Memory B cell (primary cell): ENCODE data around the gene GNAS.

Experiments used
- ATAC-seq: fragments of 150-1000 bp; cut with Tn5 transposase; 2 replicates; pipeline ENCODE4 v1.10.0; 2021; ENCODE audit warnings: low read depth, mild to moderate bottlenecking, moderate library complexity
- DNase-seq, 2 donors: peaks; one replicate each; pipeline ENCODE4 v3.0.0; 2022; ENCODE audit warnings: low spot score in 2 of 2
- H3K27ac Mint-ChIP-seq: one replicate; pipeline ENCODE4 v1.8.0; 2022; ENCODE audit warnings: mild to moderate bottlenecking, moderate library complexity, mixed read lengths
- H3K27me3 Mint-ChIP-seq: one replicate; pipeline ENCODE4 v1.8.0; 2022; ENCODE audit warnings: mixed read lengths
- H3K36me3 Mint-ChIP-seq: one replicate; pipeline ENCODE4 v1.8.0; 2022; ENCODE audit warnings: mild to moderate bottlenecking, mixed read lengths
- H3K4me1 Mint-ChIP-seq: one replicate; pipeline ENCODE4 v1.8.0; 2022; ENCODE audit warnings: mixed read lengths
- H3K4me3 Mint-ChIP-seq: one replicate; pipeline ENCODE4 v1.8.0; 2022; ENCODE audit warnings: mild to moderate bottlenecking, moderate library complexity, mixed read lengths
- H3K9me3 Mint-ChIP-seq: one replicate; pipeline ENCODE4 v1.8.0; 2022; ENCODE audit warnings: mixed read lengths

Gene GNAS

GRCh38 chr20:58852543-58853271 lies at the start of gene GNAS:
Gene GNAS, plus strand, starts transcription at chr20:58852716.
- DNase-seq = peak in 1 of 2 donors; percentile 50
- Mint-ChIP-seq H3K4me1 (peaks cover 21% of the 10 kb centered on the region), H3K9me3 (no peaks in the 10 kb centered on the region), H3K36me3 (no peaks in the 10 kb centered on the region), H3K27me3 (peaks cover 20% of the 10 kb centered on the region), H3K27ac (no peak within 1 kb of the TSS), H3K4me3 (peak within 1 kb of the TSS; percentile 89)
- peak; percentile 40 for ATAC-seq

GRCh38 chr20:58803533-58803932 lies 49.0 kb upstream of the GNAS start:
- Mint-ChIP-seq H3K27me3 (peaks cover 18% of the 10 kb centered on the region), H3K4me3 (no peak overlapping the region), H3K9me3 (no peaks in the 10 kb centered on the region), H3K27ac (no peak overlapping the region), H3K36me3 (no peaks in the 10 kb centered on the region), H3K4me1 (no peaks in the 10 kb centered on the region)
- DNase-seq (no peak), ATAC-seq (no peak)

GRCh38 chr20:58807801-58808200 lies 44.7 kb upstream of the GNAS start:
- H3K27ac Mint-ChIP-seq = no peak overlapping the region
- H3K9me3 Mint-ChIP-seq = no peaks in the 10 kb centered on the region

GRCh38 chr20:58808271-58809046 lies 44.1 kb upstream of the GNAS start:
- H3K36me3 Mint-ChIP-seq = no peaks in the 10 kb centered on the region
- H3K4me1 Mint-ChIP-seq = no peaks in the 10 kb centered on the region
- peaks cover 26% of the 10 kb centered on the region for H3K27me3 Mint-ChIP-seq
- DNase-seq (no peak), ATAC-seq (no peak)
- no peak overlapping the region for H3K27ac Mint-ChIP-seq
- H3K9me3 Mint-ChIP-seq = no peaks in the 10 kb centered on the region
- H3K4me3 Mint-ChIP-seq = no peak overlapping the region

More at GRCh38 chr20:58807801-58808200, 44.7 kb upstream of the GNAS start:
- ATAC-seq (no peak), DNase-seq (no peak)
- Mint-ChIP-seq H3K4me1 (no peaks in the 10 kb centered on the region), H3K36me3 (no peaks in the 10 kb centered on the region), H3K27me3 (peaks cover 23% of the 10 kb centered on the region), H3K4me3 (no peak overlapping the region)

- Mint-ChIP-seq H3K4me3 (no peak overlapping the region), H3K27ac (no peak overlapping the region), H3K27me3 (peaks cover 23% of the 10 kb centered on the region), H3K9me3 (no peaks in the 10 kb centered on the region), H3K4me1 (no peaks in the 10 kb centered on the region), H3K36me3 (no peaks in the 10 kb centered on the region)
- ATAC-seq = no peak
- DNase-seq = no peak
Observed at GRCh38 chr20:58810116-58810878, 42.2 kb upstream of the GNAS start.

- Mint-ChIP-seq H3K4me3 (no peak overlapping the region), H3K27me3 (peaks cover 26% of the 10 kb centered on the region), H3K4me1 (no peaks in the 10 kb centered on the region), H3K9me3 (no peaks in the 10 kb centered on the region), H3K36me3 (no peaks in the 10 kb centered on the region), H3K27ac (no peak overlapping the region)
- no peak for ATAC-seq
- no peak for DNase-seq
Observed at GRCh38 chr20:58810879-58811250, 41.7 kb upstream of the GNAS start.

- peaks cover 24% of the 10 kb centered on the region for H3K27me3 Mint-ChIP-seq
Observed at GRCh38 chr20:58811334-58811733, 41.2 kb upstream of the GNAS start.

GRCh38 chr20:58813369-58813768 lies 39.1 kb upstream of the GNAS start:
- no peaks in the 10 kb centered on the region for H3K36me3 Mint-ChIP-seq
- H3K4me1 Mint-ChIP-seq = no peaks in the 10 kb centered on the region
- no peak overlapping the region for H3K27ac Mint-ChIP-seq
- ATAC-seq = no peak
- peaks cover 15% of the 10 kb centered on the region for H3K27me3 Mint-ChIP-seq
- H3K4me3 Mint-ChIP-seq = no peak overlapping the region
- no peaks in the 10 kb centered on the region for H3K9me3 Mint-ChIP-seq
- no peak for DNase-seq

More at GRCh38 chr20:58811334-58811733, 41.2 kb upstream of the GNAS start:
- DNase-seq (no peak), ATAC-seq (no peak)
- Mint-ChIP-seq H3K4me1 (no peaks in the 10 kb centered on the region), H3K36me3 (no peaks in the 10 kb centered on the region), H3K9me3 (no peaks in the 10 kb centered on the region), H3K4me3 (no peak overlapping the region), H3K27ac (no peak overlapping the region)

GRCh38 chr20:58815448-58815847 lies 37.1 kb upstream of the GNAS start:
- H3K36me3 Mint-ChIP-seq = no peaks in the 10 kb centered on the region
- H3K9me3 Mint-ChIP-seq = peaks cover under 1% of the 10 kb centered on the region
- H3K27ac Mint-ChIP-seq = no peak overlapping the region
- H3K27me3 Mint-ChIP-seq = peaks cover 12% of the 10 kb centered on the region
- H3K4me3 Mint-ChIP-seq = no peak overlapping the region
- ATAC-seq (no peak), DNase-seq (no peak)
- no peaks in the 10 kb centered on the region for H3K4me1 Mint-ChIP-seq

GRCh38 chr20:58816051-58816450 lies 36.5 kb upstream of the GNAS start:
- H3K27me3 Mint-ChIP-seq = peaks cover 12% of the 10 kb centered on the region
- no peaks in the 10 kb centered on the region for H3K4me1 Mint-ChIP-seq
- ATAC-seq (no peak), DNase-seq (no peak)
- H3K4me3 Mint-ChIP-seq = no peak overlapping the region
- H3K27ac Mint-ChIP-seq = no peak overlapping the region
- peaks cover under 1% of the 10 kb centered on the region for H3K36me3 Mint-ChIP-seq
- H3K9me3 Mint-ChIP-seq = peaks cover 5% of the 10 kb centered on the region

GRCh38 chr20:58816957-58817651 lies 35.4 kb upstream of the GNAS start:
- H3K27me3 Mint-ChIP-seq = peaks cover 6% of the 10 kb centered on the region
- ATAC-seq = no peak
- DNase-seq = no peak
- no peak overlapping the region for H3K4me3 Mint-ChIP-seq
- H3K4me1 Mint-ChIP-seq = no peaks in the 10 kb centered on the region
- peaks cover 5% of the 10 kb centered on the region for H3K36me3 Mint-ChIP-seq
- no peak overlapping the region for H3K27ac Mint-ChIP-seq
- peaks cover 5% of the 10 kb centered on the region for H3K9me3 Mint-ChIP-seq

GRCh38 chr20:58817748-58818147 lies 34.8 kb upstream of the GNAS start:
- ATAC-seq (no peak), DNase-seq (no peak)
- H3K4me1 Mint-ChIP-seq = no peaks in the 10 kb centered on the region
- no peak overlapping the region for H3K27ac Mint-ChIP-seq
- peaks cover 6% of the 10 kb centered on the region for H3K27me3 Mint-ChIP-seq
- no peak overlapping the region for H3K4me3 Mint-ChIP-seq
- peaks cover 5% of the 10 kb centered on the region for H3K36me3 Mint-ChIP-seq
- peaks cover 5% of the 10 kb centered on the region for H3K9me3 Mint-ChIP-seq

- H3K4me1 Mint-ChIP-seq = no peaks in the 10 kb centered on the region
- DNase-seq (no peak), ATAC-seq (no peak)
- no peak overlapping the region for H3K4me3 Mint-ChIP-seq
- no peak overlapping the region for H3K27ac Mint-ChIP-seq
- H3K27me3 Mint-ChIP-seq = peaks cover 2% of the 10 kb centered on the region
- H3K36me3 Mint-ChIP-seq = peaks cover 5% of the 10 kb centered on the region
- H3K9me3 Mint-ChIP-seq = peaks cover 5% of the 10 kb centered on the region
Observed at GRCh38 chr20:58818586-58819285, 33.8 kb upstream of the GNAS start.
